GM12878 (cell line): ENCODE measurements around the gene ANAPC5. TPM values are rescaled to one million over a fixed set of nuclear protein-coding genes. Genes with fewer than 3 reads are reported as not detected.

ENCODE experiments used
- ATAC-seq: fragments of 200-7000 bp; cut with Tn5 transposase; 3 replicates; pipeline ENCODE4 v1.9.1; 2020; ENCODE audit warnings: mild to moderate bottlenecking, moderate library complexity
- BruUV-seq: library from RNA; stranded (reverse); fragments of 400-500 nt; replicated peaks from 2 replicates; lab custom pipeline; 2021; lab: Mats Ljungman, UMichigan
- CTCF ChIA-PET: fragments of 300-600 bp; sonication (Branson Sonifier 250); formaldehyde crosslinking; extraction: SDS; loops from one replicate; lab custom pipeline; 2021; ENCODE audit warnings: inconsistent platforms; lab: Yijun Ruan, JAX
- POLR2A ChIA-PET: fragments of 350-600 bp; formaldehyde crosslinking; extraction: SDS; loops from one replicate; lab custom pipeline; 2021; ENCODE audit warnings: inconsistent platforms; lab: Charles Lee
- RAD21 ChIA-PET: fragments of 300-600 bp; sonication (Branson Sonifier 250); formaldehyde crosslinking; loops from one replicate; lab custom pipeline; 2023; ENCODE audit warnings: antibody characterized with exemption; ENCODE audit not compliant: unreplicated experiment; lab: Charles Lee
- SMC1A ChIA-PET: fragments of 300-600 bp; sonication (Branson Sonifier 250); formaldehyde crosslinking; loops from one replicate; lab custom pipeline; 2023; ENCODE audit not compliant: unreplicated experiment, uncharacterized antibody; lab: Charles Lee
- DNase-seq: peaks from one replicate; pipeline ENCODE4 v3.0.0-alpha.2; 2011; ENCODE audit warnings: low read depth, low spot score
- FAIRE-seq: peaks from 3 replicates; lab custom pipeline; 2011; peaks lifted over from hg19 to GRCh38; lab: Jason Lieb, UNC
- H2AFZ ChIP-seq: 2 replicates; pipeline ENCODE4 v1.6.0; 2011; ENCODE audit warnings: low read depth, low read length, control low read depth; ENCODE audit not compliant: control insufficient read depth
- H3K27ac ChIP-seq: 2 replicates; pipeline ENCODE4 v1.5.1; 2011; ENCODE audit warnings: control low read depth; ENCODE audit not compliant: control insufficient read depth, insufficient read depth
- H3K27me3 ChIP-seq, 2 experiments: replicated peaks in 1 of 2; 2 replicates each; pipeline versions ENCODE4 v1.6.0 to v1.6.1; 2011; ENCODE audit warnings: low read length in 1 of 2; ENCODE audit not compliant: control insufficient read depth in 2 of 2, insufficient read depth in 2 of 2
- H3K36me3 ChIP-seq, 2 experiments: 2 replicates each; pipeline ENCODE4 v1.5.1; 2011; ENCODE audit warnings: low read length in 1 of 2; ENCODE audit not compliant: control insufficient read depth in 2 of 2, insufficient read depth in 2 of 2
- H3K4me1 ChIP-seq: 2 replicates; pipeline ENCODE4 v1.6.1; 2011; ENCODE audit warnings: mild to moderate bottlenecking, low read length, moderate library complexity, mixed read lengths; ENCODE audit not compliant: control insufficient read depth, insufficient read depth
- H3K4me2 ChIP-seq: 2 replicates; pipeline ENCODE4 v1.6.0; 2011; ENCODE audit warnings: control low read depth; ENCODE audit not compliant: control insufficient read depth, insufficient read depth
- H3K4me3 ChIP-seq: fragments of 200-600 bp; sonication (generic); 2 replicates; pipeline ENCODE4 v1.5.1; 2016
- H3K79me2 ChIP-seq: 2 replicates; pipeline ENCODE4 v1.6.0; 2011; ENCODE audit warnings: low read length; ENCODE audit not compliant: control insufficient read depth, insufficient read depth
- H3K9ac ChIP-seq: 2 replicates; pipeline ENCODE4 v1.8.0; 2011; ENCODE audit warnings: low read length, control low read depth, mixed read lengths; ENCODE audit not compliant: control insufficient read depth, insufficient read depth
- H3K9me3 ChIP-seq: replicated peaks from 3 replicates; pipeline ENCODE4 v1.5.1; 2011; ENCODE audit warnings: mild to moderate bottlenecking, low read length; ENCODE audit not compliant: control insufficient read depth, insufficient read depth
- H4K20me1 ChIP-seq: 2 replicates; pipeline ENCODE4 v1.6.0; 2011; ENCODE audit not compliant: control insufficient read depth, insufficient read depth
- FOXK2 ChIP-seq: fragments of 450-650 bp; IDR thresholded peaks from 2 replicates; pipeline ENCODE4 v1.6.1; 2017; ENCODE audit warnings: mild to moderate bottlenecking, moderate library complexity
- IKZF2 ChIP-seq, 2 experiments: fragments of 450-650 bp; IDR thresholded peaks; 2 replicates each; pipeline ENCODE4 v1.6.1; 2017; ENCODE audit warnings: mild to moderate bottlenecking in 2 of 2, moderate library complexity in 2 of 2
- RBBP5 ChIP-seq: fragments of 200-600 bp; sonication (generic); conservative IDR thresholded peaks from 2 replicates; pipeline ENCODE4 v1.6.1; 2016
- RCOR1 ChIP-seq: conservative IDR thresholded peaks from 2 replicates; pipeline ENCODE4 v1.6.1; 2012; ENCODE audit warnings: low read depth, low read length, improper control_type of control experiment
- RFX5 ChIP-seq: IDR thresholded peaks from 2 replicates; pipeline ENCODE4 v1.6.1; 2011; ENCODE audit warnings: low read depth, low read length, improper control_type of control experiment
- SMARCA5 ChIP-seq: fragments of 450-650 bp; IDR thresholded peaks from 2 replicates; pipeline ENCODE4 v1.6.1; 2017; ENCODE audit warnings: mild to moderate bottlenecking
- SREBF1 ChIP-seq: IDR thresholded peaks from 2 replicates; pipeline ENCODE4 v1.6.1; 2012; ENCODE audit warnings: mild to moderate bottlenecking, low read length
- TCF12 ChIP-seq: IDR thresholded peaks from 2 replicates; pipeline ENCODE4 v1.6.1; 2011; ENCODE audit warnings: low read depth, mild to moderate bottlenecking, low read length
- WGBS: methylation state at CpG from one replicate; pipeline ENCODE4 v1.1.6; 2016; ENCODE audit warnings: low lambda C conversion rate; ENCODE audit not compliant: insufficient replicate concordance, insufficient coverage; ENCODE audit errors: missing lambda C conversion rate; 5-methylcytosine and 5-hydroxymethylcytosine counted together
- in situ Hi-C: fragments of 300-500 bp; cut with MboI; formaldehyde crosslinking; loops from 9 replicates; pipeline ENCODE4 v1.14.3; 2018; ENCODE audit warnings: mixed read lengths
- intact Hi-C: fragments of 100-400 bp; cut with micrococcal nuclease; formaldehyde crosslinking; loops from one replicate; pipeline ENCODE4 v1.14.2; 2022; ENCODE audit not compliant: unreplicated experiment
- polyA plus RNA-seq, 11 experiments: library from polyadenylated mRNA; depleted of rRNA in 4 of 11; unstranded in 6 of 11; stranded (reverse) in 5 of 11; fragments of >200 nt; fragmentation: Nextera tagmentation in 4 of 11; fragmentation: Illumina TruSeq in 1 of 11; extraction: Ambion mirVana in 4 of 11; extraction: Trizol in 1 of 11; gene quantifications; 1 replicate in 1 of 11; 2 replicates in 10 of 11; pipeline versions ENCODE4 v1.2.1 to v1.2.3, GENCODE V29; 2011 to 2016; ENCODE audit warnings: inconsistent platforms in 2 of 11, missing spikeins in 2 of 11, low read depth in 1 of 11
- total RNA-seq, 4 experiments: library from RNA; depleted of rRNA in 3 of 4; stranded (reverse); fragments of >200 nt in 3 of 4; fragmentation: Illumina TruSeq in 1 of 4; extraction: Trizol in 1 of 4; gene quantifications; 2 replicates each; pipeline versions ENCODE4 v1.2.1 to v1.2.3, GENCODE V29; 2013 to 2021
- TF ChIP-seq, protein P1 (sequence below): IDR thresholded peaks from 2 replicates; pipeline ENCODE4 v1.6.1; 2012; ENCODE audit warnings: improper control_type of control experiment, low read depth, low read length; ENCODE audit not compliant: insufficient replicate concordance
- TF ChIP-seq, protein P2 (sequence below): IDR thresholded peaks from 2 replicates; pipeline ENCODE4 v1.6.1; 2012; ENCODE audit warnings: low read length, inconsistent platforms
- TF ChIP-seq, protein P3 (sequence below): IDR thresholded peaks from 2 replicates; pipeline ENCODE4 v1.6.1; 2011; ENCODE audit warnings: borderline replicate concordance, low read depth, mild to moderate bottlenecking, moderate library complexity, low read length; ENCODE audit not compliant: insufficient read depth, poor library complexity, severe bottlenecking
- TF ChIP-seq, protein P4 (sequence below): fragments of 450-650 bp; IDR thresholded peaks from 2 replicates; pipeline ENCODE4 v1.6.1; 2017; ENCODE audit warnings: mild to moderate bottlenecking, low read depth, inconsistent platforms; ENCODE audit not compliant: poor library complexity, severe bottlenecking
- TF ChIP-seq, protein P5 (sequence below): fragments of 450-650 bp; IDR thresholded peaks from 2 replicates; pipeline ENCODE4 v1.6.1; 2017; ENCODE audit warnings: borderline replicate concordance

The ANAPC5 gene
- total and polyA plus RNA-seq, 10 of the 15 experiments (the other 5 are each of a cell fraction or from before 2014, with no cell fraction given), result 102 to 227 (median 166) TPM

DNA sequence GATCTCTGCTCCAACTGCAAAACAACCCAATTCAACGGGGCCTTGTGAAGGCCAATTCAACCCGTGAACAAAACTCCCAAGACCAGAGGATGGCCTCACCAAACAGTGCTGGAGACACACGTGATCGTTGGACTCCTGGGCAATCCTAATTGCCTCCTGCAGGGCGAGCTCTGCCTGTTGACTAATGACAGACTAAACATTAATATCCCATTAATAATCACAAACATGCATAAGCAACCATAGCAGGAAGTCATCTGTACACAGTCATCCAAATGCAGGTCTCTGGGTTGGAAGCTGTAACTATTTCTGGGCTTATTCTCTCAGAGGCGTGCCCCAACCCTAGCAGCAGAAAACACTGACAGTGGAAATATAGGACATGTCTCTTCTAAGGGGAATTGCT is 21.0 kb downstream of the ANAPC5 start:
- DNase-seq (no peak), ATAC-seq (no peak), FAIRE-seq (no peak)
- Histone ChIP-seq H3K9me3 (no peaks in the 10 kb centered on the region), H3K79me2 (no peaks in the 10 kb centered on the region), H2AFZ (no peak overlapping the region), H3K27ac (no peak overlapping the region), H4K20me1 (no peaks in the 10 kb centered on the region), H3K4me1 (no peaks in the 10 kb centered on the region), H3K27me3 (no peaks in the 10 kb centered on the region), H3K4me2 (no peak overlapping the region), H3K9ac (no peak overlapping the region), H3K36me3 (peaks cover 23 to 46% of the 10 kb centered on the region in 2 experiments), H3K4me3 (no peak overlapping the region)
- ChIA-PET POLR2A (no interaction called here), SMC1A (interaction anchor here (0.6 to 1.0 kb wide), 4 partner anchors 108 to 440 kb away, joined by 3 read pairs; no protein-coding TSS in a partner anchor), RAD21 (interaction anchor here (1.0 kb wide), 1 partner anchor 112 kb away, joined by 3 read pairs; no protein-coding TSS in a partner anchor), CTCF (interaction anchor here (1.1 kb wide), 1 partner anchor 94 kb away, joined by 3 read pairs; no protein-coding TSS in a partner anchor)
- 87% methylated on average over 6 of the region's 6 CpGs for WGBS
- BruUV-seq, result no TSS peak
- in situ Hi-C loops (loop anchor here (25.0 kb wide), 1 partner anchor 106 kb away; no protein-coding TSS in a partner anchor), intact Hi-C loops (loop anchor here (5.0 kb wide), 2 partner anchors 71 to 351 kb away; partner anchors contain the start of gene RNF34)
- TF ChIP-seq SREBF1 (no peak), RBBP5 (no peak), RCOR1 (no peak), FOXK2 (no peak), TCF12 (no peak), RFX5 (no peak), IKZF2 (IDR thresholded peaks at IDR 0.05) (no peak), SMARCA5 (no peak)
- TF ChIP-seq, protein P1, sequence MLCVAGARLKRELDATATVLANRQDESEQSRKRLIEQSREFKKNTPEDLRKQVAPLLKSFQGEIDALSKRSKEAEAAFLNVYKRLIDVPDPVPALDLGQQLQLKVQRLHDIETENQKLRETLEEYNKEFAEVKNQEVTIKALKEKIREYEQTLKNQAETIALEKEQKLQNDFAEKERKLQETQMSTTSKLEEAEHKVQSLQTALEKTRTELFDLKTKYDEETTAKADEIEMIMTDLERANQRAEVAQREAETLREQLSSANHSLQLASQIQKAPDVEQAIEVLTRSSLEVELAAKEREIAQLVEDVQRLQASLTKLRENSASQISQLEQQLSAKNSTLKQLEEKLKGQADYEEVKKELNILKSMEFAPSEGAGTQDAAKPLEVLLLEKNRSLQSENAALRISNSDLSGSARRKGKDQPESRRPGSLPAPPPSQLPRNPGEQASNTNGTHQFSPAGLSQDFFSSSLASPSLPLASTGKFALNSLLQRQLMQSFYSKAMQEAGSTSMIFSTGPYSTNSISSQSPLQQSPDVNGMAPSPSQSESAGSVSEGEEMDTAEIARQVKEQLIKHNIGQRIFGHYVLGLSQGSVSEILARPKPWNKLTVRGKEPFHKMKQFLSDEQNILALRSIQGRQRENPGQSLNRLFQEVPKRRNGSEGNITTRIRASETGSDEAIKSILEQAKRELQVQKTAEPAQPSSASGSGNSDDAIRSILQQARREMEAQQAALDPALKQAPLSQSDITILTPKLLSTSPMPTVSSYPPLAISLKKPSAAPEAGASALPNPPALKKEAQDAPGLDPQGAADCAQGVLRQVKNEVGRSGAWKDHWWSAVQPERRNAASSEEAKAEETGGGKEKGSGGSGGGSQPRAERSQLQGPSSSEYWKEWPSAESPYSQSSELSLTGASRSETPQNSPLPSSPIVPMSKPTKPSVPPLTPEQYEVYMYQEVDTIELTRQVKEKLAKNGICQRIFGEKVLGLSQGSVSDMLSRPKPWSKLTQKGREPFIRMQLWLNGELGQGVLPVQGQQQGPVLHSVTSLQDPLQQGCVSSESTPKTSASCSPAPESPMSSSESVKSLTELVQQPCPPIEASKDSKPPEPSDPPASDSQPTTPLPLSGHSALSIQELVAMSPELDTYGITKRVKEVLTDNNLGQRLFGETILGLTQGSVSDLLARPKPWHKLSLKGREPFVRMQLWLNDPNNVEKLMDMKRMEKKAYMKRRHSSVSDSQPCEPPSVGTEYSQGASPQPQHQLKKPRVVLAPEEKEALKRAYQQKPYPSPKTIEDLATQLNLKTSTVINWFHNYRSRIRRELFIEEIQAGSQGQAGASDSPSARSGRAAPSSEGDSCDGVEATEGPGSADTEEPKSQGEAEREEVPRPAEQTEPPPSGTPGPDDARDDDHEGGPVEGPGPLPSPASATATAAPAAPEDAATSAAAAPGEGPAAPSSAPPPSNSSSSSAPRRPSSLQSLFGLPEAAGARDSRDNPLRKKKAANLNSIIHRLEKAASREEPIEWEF, result no peak
- TF ChIP-seq, protein P2, sequence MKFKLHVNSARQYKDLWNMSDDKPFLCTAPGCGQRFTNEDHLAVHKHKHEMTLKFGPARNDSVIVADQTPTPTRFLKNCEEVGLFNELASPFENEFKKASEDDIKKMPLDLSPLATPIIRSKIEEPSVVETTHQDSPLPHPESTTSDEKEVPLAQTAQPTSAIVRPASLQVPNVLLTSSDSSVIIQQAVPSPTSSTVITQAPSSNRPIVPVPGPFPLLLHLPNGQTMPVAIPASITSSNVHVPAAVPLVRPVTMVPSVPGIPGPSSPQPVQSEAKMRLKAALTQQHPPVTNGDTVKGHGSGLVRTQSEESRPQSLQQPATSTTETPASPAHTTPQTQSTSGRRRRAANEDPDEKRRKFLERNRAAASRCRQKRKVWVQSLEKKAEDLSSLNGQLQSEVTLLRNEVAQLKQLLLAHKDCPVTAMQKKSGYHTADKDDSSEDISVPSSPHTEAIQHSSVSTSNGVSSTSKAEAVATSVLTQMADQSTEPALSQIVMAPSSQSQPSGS, result no peak
- TF ChIP-seq, protein P3, sequence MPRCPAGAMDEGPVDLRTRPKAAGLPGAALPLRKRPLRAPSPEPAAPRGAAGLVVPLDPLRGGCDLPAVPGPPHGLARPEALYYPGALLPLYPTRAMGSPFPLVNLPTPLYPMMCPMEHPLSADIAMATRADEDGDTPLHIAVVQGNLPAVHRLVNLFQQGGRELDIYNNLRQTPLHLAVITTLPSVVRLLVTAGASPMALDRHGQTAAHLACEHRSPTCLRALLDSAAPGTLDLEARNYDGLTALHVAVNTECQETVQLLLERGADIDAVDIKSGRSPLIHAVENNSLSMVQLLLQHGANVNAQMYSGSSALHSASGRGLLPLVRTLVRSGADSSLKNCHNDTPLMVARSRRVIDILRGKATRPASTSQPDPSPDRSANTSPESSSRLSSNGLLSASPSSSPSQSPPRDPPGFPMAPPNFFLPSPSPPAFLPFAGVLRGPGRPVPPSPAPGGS, result no peak
- TF ChIP-seq, protein P4, sequence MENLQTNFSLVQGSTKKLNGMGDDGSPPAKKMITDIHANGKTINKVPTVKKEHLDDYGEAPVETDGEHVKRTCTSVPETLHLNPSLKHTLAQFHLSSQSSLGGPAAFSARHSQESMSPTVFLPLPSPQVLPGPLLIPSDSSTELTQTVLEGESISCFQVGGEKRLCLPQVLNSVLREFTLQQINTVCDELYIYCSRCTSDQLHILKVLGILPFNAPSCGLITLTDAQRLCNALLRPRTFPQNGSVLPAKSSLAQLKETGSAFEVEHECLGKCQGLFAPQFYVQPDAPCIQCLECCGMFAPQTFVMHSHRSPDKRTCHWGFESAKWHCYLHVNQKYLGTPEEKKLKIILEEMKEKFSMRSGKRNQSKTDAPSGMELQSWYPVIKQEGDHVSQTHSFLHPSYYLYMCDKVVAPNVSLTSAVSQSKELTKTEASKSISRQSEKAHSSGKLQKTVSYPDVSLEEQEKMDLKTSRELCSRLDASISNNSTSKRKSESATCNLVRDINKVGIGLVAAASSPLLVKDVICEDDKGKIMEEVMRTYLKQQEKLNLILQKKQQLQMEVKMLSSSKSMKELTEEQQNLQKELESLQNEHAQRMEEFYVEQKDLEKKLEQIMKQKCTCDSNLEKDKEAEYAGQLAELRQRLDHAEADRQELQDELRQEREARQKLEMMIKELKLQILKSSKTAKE, result no peak
- TF ChIP-seq, protein P5, sequence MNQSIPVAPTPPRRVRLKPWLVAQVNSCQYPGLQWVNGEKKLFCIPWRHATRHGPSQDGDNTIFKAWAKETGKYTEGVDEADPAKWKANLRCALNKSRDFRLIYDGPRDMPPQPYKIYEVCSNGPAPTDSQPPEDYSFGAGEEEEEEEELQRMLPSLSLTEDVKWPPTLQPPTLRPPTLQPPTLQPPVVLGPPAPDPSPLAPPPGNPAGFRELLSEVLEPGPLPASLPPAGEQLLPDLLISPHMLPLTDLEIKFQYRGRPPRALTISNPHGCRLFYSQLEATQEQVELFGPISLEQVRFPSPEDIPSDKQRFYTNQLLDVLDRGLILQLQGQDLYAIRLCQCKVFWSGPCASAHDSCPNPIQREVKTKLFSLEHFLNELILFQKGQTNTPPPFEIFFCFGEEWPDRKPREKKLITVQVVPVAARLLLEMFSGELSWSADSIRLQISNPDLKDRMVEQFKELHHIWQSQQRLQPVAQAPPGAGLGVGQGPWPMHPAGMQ, result no peak
